Fibroblast of lung (primary cell): ENCODE results near the gene KIF6. TPM values are rescaled to one million over a fixed set of nuclear protein-coding genes. Genes with fewer than 3 reads are reported as not detected.

Experiments
- DNase-seq, 2 donors: peaks; one replicate each; pipeline versions ENCODE4 v3.0.0 to v3.0.0-alpha.2; 2010; ENCODE audit warnings: low read depth in 2 of 2
- H2AFZ ChIP-seq: 2 replicates; pipeline ENCODE4 v1.5.1; 2012; ENCODE audit warnings: low read length, control low read depth, inconsistent platforms
- H3K27ac ChIP-seq: 2 replicates; pipeline ENCODE4 v1.5.1; 2011; ENCODE audit warnings: low read length, control low read depth; ENCODE audit not compliant: insufficient read depth
- H3K27me3 ChIP-seq: 2 replicates; pipeline ENCODE4 v1.5.1; 2011; ENCODE audit warnings: mild to moderate bottlenecking, low read length; ENCODE audit not compliant: control insufficient read depth, insufficient read depth
- H3K36me3 ChIP-seq: 2 replicates; pipeline ENCODE4 v1.5.1; 2011; ENCODE audit warnings: low read length; ENCODE audit not compliant: control insufficient read depth, insufficient read depth
- H3K4me1 ChIP-seq: 2 replicates; pipeline ENCODE4 v1.5.1; 2011; ENCODE audit warnings: low read length; ENCODE audit not compliant: control insufficient read depth, insufficient read depth; ENCODE audit errors: extremely low read depth
- H3K4me2 ChIP-seq: 2 replicates; pipeline ENCODE4 v1.5.1; 2011; ENCODE audit warnings: low read length, control low read depth; ENCODE audit not compliant: insufficient read depth; ENCODE audit errors: extremely low read depth
- H3K4me3 ChIP-seq, 4 experiments: fragments of 200-600 bp in 1 of 4; sonication (generic) in 1 of 4; replicated peaks in 1 of 4; 2 replicates each; pipeline ENCODE4 v1.5.1; 2011 to 2016; ENCODE audit warnings: low read length in 4 of 4, low read depth in 3 of 4, mild to moderate bottlenecking in 3 of 4, control low read depth in 2 of 4, inconsistent platforms in 1 of 4, mixed read lengths in 1 of 4; ENCODE audit not compliant: insufficient read depth in 1 of 4; ENCODE audit errors: control extremely low read depth in 1 of 4
- H3K79me2 ChIP-seq: 2 replicates; pipeline ENCODE4 v1.5.1; 2012; ENCODE audit warnings: mild to moderate bottlenecking, low read length, inconsistent platforms; ENCODE audit not compliant: control insufficient read depth, insufficient read depth
- H3K9ac ChIP-seq: 2 replicates; pipeline ENCODE4 v1.5.1; 2011; ENCODE audit warnings: mild to moderate bottlenecking, low read length, control low read depth; ENCODE audit not compliant: insufficient read depth
- H3K9me3 ChIP-seq: 2 replicates; pipeline ENCODE4 v1.5.1; 2012; ENCODE audit warnings: low read depth, low read length; ENCODE audit not compliant: control insufficient read depth, insufficient read depth
- H4K20me1 ChIP-seq: 2 replicates; pipeline ENCODE4 v1.5.1; 2011; ENCODE audit warnings: low read length; ENCODE audit not compliant: control insufficient read depth, insufficient read depth; ENCODE audit errors: extremely low read depth
- EZH2 ChIP-seq: IDR thresholded peaks from 2 replicates; pipeline ENCODE4 v1.5.1; 2012; ENCODE audit warnings: low read length, control low read depth, mild to moderate bottlenecking; ENCODE audit errors: missing control alignments
- polyA plus RNA-seq, 2 donors: library from polyadenylated mRNA; depleted of rRNA in 1 of 2; stranded (reverse) in 1 of 2; unstranded in 1 of 2; fragments of >200 nt; gene quantifications; 2 replicates each; pipeline ENCODE4 v1.2.1, GENCODE V29; 2011 to 2012; ENCODE audit warnings: missing spikeins in 1 of 2
- total RNA-seq: library from RNA; depleted of rRNA; stranded (reverse); fragments of >200 nt; gene quantifications from 2 replicates; pipeline ENCODE4 v1.2.1, GENCODE V29; 2014
- TF ChIP-seq, protein P1 (sequence below), 2 donors: IDR thresholded peaks in 1 of 2; conservative IDR thresholded peaks in 1 of 2; 1 replicate in 1 of 2; 2 replicates in 1 of 2; pipeline ENCODE4 v1.5.1; 2011 to 2012; ENCODE audit warnings: low read length in 2 of 2, control low read depth in 1 of 2, inconsistent platforms in 1 of 2, low read depth in 1 of 2, mild to moderate bottlenecking in 1 of 2

KIF6 gene
- total and polyA plus RNA-seq, 2 donors (not counting 1 experiment from before 2014, with no cell fraction given) = 0.24 to 0.83 TPM

DNA sequence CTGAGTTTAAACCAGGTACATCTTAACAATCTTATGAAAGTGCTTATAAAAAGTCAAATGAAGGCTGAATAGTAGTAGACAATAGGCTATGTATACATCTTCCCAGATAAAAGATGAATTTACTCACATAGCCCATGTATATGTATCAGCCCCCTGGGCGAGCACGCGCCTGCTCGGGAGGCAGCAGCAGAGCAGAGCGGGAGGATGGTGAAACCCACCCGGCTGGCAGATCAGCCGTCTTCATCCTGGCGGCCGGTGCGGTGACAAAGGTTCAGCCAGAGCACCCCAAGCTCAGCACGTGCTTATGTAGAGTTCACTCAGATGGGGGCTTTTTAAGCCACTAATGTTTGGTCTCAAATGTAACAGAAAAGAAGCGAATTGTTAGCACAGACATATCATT, 184.8 kb downstream of the KIF6 start:
- Histone ChIP-seq H3K4me1 (no peaks in the 10 kb centered on the region), H2AFZ (no peak overlapping the region), H3K27me3 (no peaks in the 10 kb centered on the region), H3K4me3 (no peak overlapping the region), H3K36me3 (no peaks in the 10 kb centered on the region), H3K9ac (no peak overlapping the region), H3K27ac (no peak overlapping the region), H3K4me2 (no peak overlapping the region), H3K9me3 (no peaks in the 10 kb centered on the region), H4K20me1 (no peaks in the 10 kb centered on the region), H3K79me2 (no peaks in the 10 kb centered on the region)
- DNase-seq = no peak
- TF ChIP-seq EZH2 = no peak
- TF ChIP-seq, protein P1, sequence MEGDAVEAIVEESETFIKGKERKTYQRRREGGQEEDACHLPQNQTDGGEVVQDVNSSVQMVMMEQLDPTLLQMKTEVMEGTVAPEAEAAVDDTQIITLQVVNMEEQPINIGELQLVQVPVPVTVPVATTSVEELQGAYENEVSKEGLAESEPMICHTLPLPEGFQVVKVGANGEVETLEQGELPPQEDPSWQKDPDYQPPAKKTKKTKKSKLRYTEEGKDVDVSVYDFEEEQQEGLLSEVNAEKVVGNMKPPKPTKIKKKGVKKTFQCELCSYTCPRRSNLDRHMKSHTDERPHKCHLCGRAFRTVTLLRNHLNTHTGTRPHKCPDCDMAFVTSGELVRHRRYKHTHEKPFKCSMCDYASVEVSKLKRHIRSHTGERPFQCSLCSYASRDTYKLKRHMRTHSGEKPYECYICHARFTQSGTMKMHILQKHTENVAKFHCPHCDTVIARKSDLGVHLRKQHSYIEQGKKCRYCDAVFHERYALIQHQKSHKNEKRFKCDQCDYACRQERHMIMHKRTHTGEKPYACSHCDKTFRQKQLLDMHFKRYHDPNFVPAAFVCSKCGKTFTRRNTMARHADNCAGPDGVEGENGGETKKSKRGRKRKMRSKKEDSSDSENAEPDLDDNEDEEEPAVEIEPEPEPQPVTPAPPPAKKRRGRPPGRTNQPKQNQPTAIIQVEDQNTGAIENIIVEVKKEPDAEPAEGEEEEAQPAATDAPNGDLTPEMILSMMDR (conservative IDR thresholded peaks at IDR 0.05 in 1 of 2, IDR thresholded peaks at IDR 0.05 in 1 of 2; ENCODE audit: low read depth in 1 of 2, low read length in 2 of 2) = no peak

DNA sequence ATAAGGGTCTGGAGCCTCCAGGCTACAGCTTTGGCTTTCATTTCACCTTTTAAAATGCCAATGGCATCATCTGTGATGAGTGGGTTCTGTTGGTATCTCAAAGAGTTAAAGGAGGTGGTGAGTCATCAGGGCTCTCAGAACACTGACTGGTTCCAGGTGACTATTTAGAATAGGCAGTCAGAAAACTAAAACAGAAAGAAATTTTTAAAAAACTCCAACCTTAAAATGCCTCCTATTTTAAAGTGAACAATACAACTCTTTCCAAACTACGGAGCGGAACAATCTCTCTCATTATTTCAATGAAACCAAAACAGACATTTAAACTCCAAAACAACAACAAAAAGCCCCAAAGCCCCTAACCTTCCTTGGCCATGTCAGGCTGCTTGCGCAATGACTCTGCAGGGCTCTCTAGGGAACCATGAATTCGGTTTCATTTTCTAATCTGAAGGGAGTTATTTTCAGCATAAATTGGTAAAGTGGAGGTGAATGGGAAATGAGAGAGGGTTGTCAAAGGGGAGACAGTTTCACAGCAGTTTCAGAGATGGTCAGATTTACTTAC, 194.9 kb downstream of the KIF6 start:
- Histone ChIP-seq H3K4me3 (peak overlapping the region in 1 of 4 experiments; percentile 9), H3K4me1 (no peaks in the 10 kb centered on the region), H3K9ac (no peak overlapping the region), H3K4me2 (peak overlapping the region; percentile 44), H2AFZ (peak overlapping the region; percentile 6), H3K79me2 (no peaks in the 10 kb centered on the region), H3K9me3 (no peaks in the 10 kb centered on the region), H3K36me3 (no peaks in the 10 kb centered on the region), H3K27ac (no peak overlapping the region), H4K20me1 (no peaks in the 10 kb centered on the region), H3K27me3 (no peaks in the 10 kb centered on the region)
- DNase-seq = peak; percentile 31 to 66
- TF ChIP-seq, protein P1 (conservative IDR thresholded peaks at IDR 0.05 in 1 of 2, IDR thresholded peaks at IDR 0.05 in 1 of 2; ENCODE audit: low read depth in 1 of 2, low read length in 2 of 2) = no peak
- no peak for TF ChIP-seq EZH2

DNA sequence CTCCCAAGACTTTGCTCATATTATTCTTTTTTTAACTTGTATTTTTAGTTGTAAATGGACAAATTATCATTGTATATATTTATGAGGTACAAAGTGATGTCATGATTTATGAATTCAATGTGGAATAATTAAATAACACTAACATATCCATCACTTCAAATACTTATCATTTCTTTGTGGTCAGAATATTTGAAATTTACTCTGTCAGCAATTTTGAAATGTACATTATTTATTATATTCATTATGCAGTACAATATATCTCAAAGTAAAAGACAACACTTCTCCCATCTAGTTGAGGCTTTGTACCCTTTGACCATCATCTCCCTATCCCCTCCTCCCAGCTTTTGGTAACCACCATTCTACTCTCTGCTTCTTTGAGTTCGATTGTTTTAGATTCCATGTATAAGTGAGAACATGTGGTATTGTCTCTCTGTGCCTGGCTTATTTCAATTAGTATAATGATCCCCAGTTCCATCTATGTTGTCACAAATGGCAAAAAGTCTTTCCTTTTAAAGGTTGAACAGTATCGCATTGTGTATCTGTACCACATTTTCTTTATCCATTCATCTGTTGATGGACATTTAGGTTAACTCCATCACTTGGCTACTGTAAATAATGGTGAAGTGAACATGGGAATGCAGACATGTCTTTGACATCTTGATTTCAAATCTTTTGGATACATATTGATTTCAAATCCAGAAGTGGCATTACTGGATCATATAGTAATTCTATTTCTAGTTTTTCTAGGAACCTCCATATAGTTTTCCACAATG, 197.2 kb downstream of the KIF6 start:
- H3K27me3 ChIP-seq = no peaks in the 10 kb centered on the region
- H3K79me2 ChIP-seq = no peaks in the 10 kb centered on the region
- no peaks in the 10 kb centered on the region for H3K36me3 ChIP-seq
- no peak overlapping the region for H2AFZ ChIP-seq
- TF ChIP-seq EZH2 = no peak
- no peaks in the 10 kb centered on the region for H3K4me1 ChIP-seq
- DNase-seq = no peak
- no peaks in the 10 kb centered on the region for H3K9me3 ChIP-seq
- H4K20me1 ChIP-seq = no peaks in the 10 kb centered on the region
- H3K4me3 ChIP-seq = no peak overlapping the region
- no peak overlapping the region for H3K9ac ChIP-seq
- H3K27ac ChIP-seq = no peak overlapping the region
- no peak overlapping the region for H3K4me2 ChIP-seq
